Measurements from ENCODE around the gene UGT3A1.

GRCh38 chr5:35938568-35939227 lies 52.5 kb downstream of the UGT3A1 start, which contains the start of gene CAPSL:
- TF ChIP-seq CTCF (conservative IDR thresholded peaks at IDR 0.05; ENCODE audit: low read length) (no peak), EZH2phosphoT487 (IDR thresholded peaks at IDR 0.05; ENCODE audit: borderline replicate concordance, low read depth, low read length) (no peak)

Data from OCI-LY7 (cell line).